ENCODE measurements around the gene CES1.

- TF ChIP-seq CTCF (conservative IDR thresholded peaks at IDR 0.05; ENCODE audit: low read depth, low read length), result no peak
- TF ChIP-seq EZH2phosphoT487 (IDR thresholded peaks at IDR 0.05; ENCODE audit: borderline replicate concordance, low read length), result no peak
These were observed 6.2 kb upstream of the CES1 start for GRCh38 chr16:55839115-55839514.

Measured in PC-3 (cell line).